ENCODE data around the gene ASTL. TPM values are rescaled to one million over a fixed set of nuclear protein-coding genes. Genes with fewer than 3 reads are reported as not detected.

The ASTL gene
- total and polyA plus RNA-seq, 9 of the 15 experiments (the other 6 are each of a cell fraction or from before 2014, with no cell fraction given): not detected

- Histone ChIP-seq H3K9me1 (ENCODE audit: control insufficient read depth, insufficient read depth, low read length) (no peaks in the 10 kb centered on the region), H3K36me3 (ENCODE audit: control insufficient read depth, insufficient read depth, low read length) (no peaks in the 10 kb centered on the region), H3K4me3 (no peak overlapping the region), H3K4me2 (ENCODE audit: insufficient read depth, low read length) (no peak overlapping the region), H3K79me2 (ENCODE audit: control insufficient read depth, insufficient read depth, low read length) (no peaks in the 10 kb centered on the region), H2AFZ (ENCODE audit: low read depth, low read length) (no peak overlapping the region), H3K4me1 (replicated peaks in 1 of 2; ENCODE audit: control insufficient read depth in 2 of 2, insufficient read depth in 2 of 2, low read length in 2 of 2) (peaks cover 0 to 17% of the 10 kb centered on the region in 2 experiments; a peak in 2 of 5 replicates), H3K9ac (ENCODE audit: insufficient read depth in 1 of 2, low read depth in 2 of 2, low read length in 2 of 2) (no peak overlapping the region), H4K20me1 (replicated peaks; ENCODE audit: control insufficient read depth, insufficient read depth, low read length) (no peaks in the 10 kb centered on the region), H3K9me3 (replicated peaks; ENCODE audit: control insufficient read depth, insufficient read depth, low read depth, low read length) (no peaks in the 10 kb centered on the region), H3K27ac (ENCODE audit: extremely low read depth, low read depth, low read length) (no peak overlapping the region), H3K27me3 (ENCODE audit: control insufficient read depth in 2 of 2, insufficient read depth in 2 of 2, low read length in 2 of 2) (peaks cover 0 to 71% of the 10 kb centered on the region in 2 experiments; a peak in 4 of 5 replicates)
- TF ChIP-seq USF1 (CRISPR knock-in tag; IDR thresholded peaks at IDR 0.05): no peak
- TF ChIP-seq ZNF830 (CRISPR knock-in tag; IDR thresholded peaks at IDR 0.05): no peak
- TF ChIP-seq MYNN (IDR thresholded peaks at IDR 0.05): no peak
- no peak for TF ChIP-seq MYNN (CRISPR knock-in tag; IDR thresholded peaks at IDR 0.05)
- intact Hi-C loops (cut with micrococcal nuclease) (no loop called here), in situ Hi-C loops (cut with MboI) (loop anchor here (5.0 kb wide), 1 partner anchor 88 kb away; no protein-coding TSS in a partner anchor)
- ATAC-seq (no peak), DNase-seq (ENCODE audit: extremely low read depth in 1 of 4, low spot score in 3 of 4) (no peak), FAIRE-seq (no peak)
- no TSS peak for BruUV-seq (replicated peaks)
- ChIA-PET CTCF (ENCODE audit: low intra/inter-chr PET ratio) (no interaction called here), POLR2A (interaction anchor here (0.7 to 2.3 kb wide), 3 partner anchors 10 to 96 kb away, joined by 4 to 6 read pairs (median 5); no protein-coding TSS in a partner anchor)
- WGBS (ENCODE audit: insufficient coverage, low coverage, missing lambda C conversion rate): 2% methylated on average over 13 of the region's 13 CpGs
Observed at GRCh38 chr2:96110621-96111256, 27.6 kb downstream of the ASTL start.
